B cell (primary cell): Measurements from ENCODE around the gene MAGI2. TPM values are rescaled to one million over a fixed set of nuclear protein-coding genes. Genes with fewer than 3 reads are reported as not detected.

ENCODE experiments used
- ATAC-seq: fragments of 200-7000 bp; cut with Tn5 transposase; one replicate; pipeline ENCODE4 v1.10.0; 2021; ENCODE audit warnings: low read depth, mild to moderate bottlenecking, moderate number of reproducible peaks, moderate library complexity
- CTCF ChIA-PET: fragments of 350-600 bp; sonication (Branson Sonifier 250); formaldehyde crosslinking; loops from one replicate; lab custom pipeline; 2021; ENCODE audit warnings: antibody characterized with exemption, inconsistent platforms; lab: Charles Lee
- POLR2A ChIA-PET: fragments of 350-600 bp; sonication (Branson Sonifier 250); formaldehyde crosslinking; loops from one replicate; lab custom pipeline; 2021; ENCODE audit warnings: antibody characterized with exemption; lab: Charles Lee
- DNase-seq: peaks from one replicate; pipeline ENCODE4 v3.0.0; 2013
- H2AFZ ChIP-seq: 2 replicates; pipeline ENCODE4 v1.6.1; 2012; ENCODE audit warnings: mild to moderate bottlenecking, low read depth, low read length; ENCODE audit not compliant: insufficient read depth, poor library complexity, severe bottlenecking
- H3K27ac ChIP-seq, 2 donors: 1 replicate in 1 of 2; 2 replicates in 1 of 2; pipeline ENCODE4 v1.5.1; 2012 to 2013; ENCODE audit warnings: low read length in 2 of 2, mild to moderate bottlenecking in 2 of 2, moderate library complexity in 1 of 2
- H3K27me3 ChIP-seq, 4 experiments: fragments of 200-600 bp in 1 of 4; sonication (generic) in 1 of 4; replicated peaks in 1 of 4; 1 replicate in 2 of 4; 2 replicates in 2 of 4; pipeline versions ENCODE4 v1.6.1 to v1.7.0; 2013 to 2016; ENCODE audit warnings: low read length in 3 of 4, mild to moderate bottlenecking in 2 of 4, mixed read lengths in 1 of 4, moderate library complexity in 1 of 4; ENCODE audit not compliant: insufficient read depth in 4 of 4, control insufficient read depth in 3 of 4; ENCODE audit errors: control extremely low read depth in 1 of 4
- H3K36me3 ChIP-seq, 2 experiments: replicated peaks in 1 of 2; 1 replicate in 1 of 2; 2 replicates in 1 of 2; pipeline versions ENCODE4 v1.6.1 to v1.7.1; 2013; ENCODE audit warnings: low read length in 1 of 2; ENCODE audit not compliant: insufficient read depth in 2 of 2, control insufficient read depth in 1 of 2; ENCODE audit errors: control extremely low read depth in 1 of 2, extremely low read depth in 1 of 2
- H3K4me1 ChIP-seq, 2 donors: fragments of 200-600 bp in 1 of 2; sonication (generic) in 1 of 2; 1 replicate in 1 of 2; 2 replicates in 1 of 2; pipeline versions ENCODE4 v1.5.1 to v1.6.1; 2013 to 2017; ENCODE audit warnings: low read length in 2 of 2; ENCODE audit not compliant: control insufficient read depth in 2 of 2, insufficient read depth in 2 of 2
- H3K4me2 ChIP-seq: replicated peaks from 2 replicates; pipeline ENCODE3; 2012; ENCODE audit warnings: mild to moderate bottlenecking, low read depth, low read length; ENCODE audit not compliant: poor library complexity, severe bottlenecking
- H3K4me3 ChIP-seq, 5 experiments: fragments of 200-600 bp in 1 of 5; sonication (generic) in 1 of 5; 1 replicate in 3 of 5; 2 replicates in 2 of 5; pipeline versions ENCODE4 v1.5.1 to v1.7.0; 2011 to 2016; ENCODE audit warnings: low read length in 4 of 5, mild to moderate bottlenecking in 4 of 5, low read depth in 2 of 5, control low read depth in 1 of 5, moderate library complexity in 1 of 5; ENCODE audit not compliant: insufficient read depth in 1 of 5; ENCODE audit errors: control extremely low read depth in 1 of 5, extremely low read depth in 1 of 5
- H3K79me2 ChIP-seq: fragments of 200-600 bp; sonication (generic); one replicate; pipeline ENCODE4 v1.6.0; 2016; ENCODE audit warnings: low read length; ENCODE audit not compliant: control insufficient read depth, insufficient read depth
- H3K9ac ChIP-seq: fragments of 200-600 bp; sonication (generic); 2 replicates; pipeline ENCODE4 v1.6.1; 2017; ENCODE audit warnings: mild to moderate bottlenecking, low read length, moderate library complexity
- H3K9me3 ChIP-seq, 3 donors: one replicate each; pipeline versions ENCODE4 v1.6.1 to v1.7.1; 2013; ENCODE audit warnings: low read length in 2 of 3; ENCODE audit not compliant: control insufficient read depth in 2 of 3, insufficient read depth in 1 of 3; ENCODE audit errors: control extremely low read depth in 1 of 3
- H4K20me1 ChIP-seq: 2 replicates; pipeline ENCODE4 v1.6.0; 2012; ENCODE audit warnings: mild to moderate bottlenecking, low read length; ENCODE audit not compliant: insufficient read depth, control insufficient read depth, poor library complexity, severe bottlenecking
- H3K27ac Mint-ChIP-seq: one replicate; pipeline ENCODE4 v1.8.0; 2021; ENCODE audit warnings: mixed read lengths
- H3K27me3 Mint-ChIP-seq: one replicate; pipeline ENCODE4 v1.8.0; 2021; ENCODE audit warnings: mixed read lengths
- H3K4me1 Mint-ChIP-seq: one replicate; pipeline ENCODE4 v1.8.0; 2021; ENCODE audit warnings: mixed read lengths
- H3K4me3 Mint-ChIP-seq: one replicate; pipeline ENCODE4 v1.8.0; 2021; ENCODE audit warnings: mixed read lengths
- H3K9me3 Mint-ChIP-seq: one replicate; pipeline ENCODE4 v1.8.0; 2022; ENCODE audit warnings: mixed read lengths; ENCODE audit not compliant: insufficient read depth
- CTCF ChIP-seq: fragments of 200-600 bp; IDR thresholded peaks from one replicate; pipeline ENCODE4 v1.8.0; 2022; ENCODE audit warnings: antibody characterized with exemption, mild to moderate bottlenecking
- EZH2 ChIP-seq: IDR thresholded peaks from 2 replicates; pipeline ENCODE4 v1.6.1; 2012; ENCODE audit warnings: borderline replicate concordance, low read depth, mild to moderate bottlenecking, moderate library complexity, low read length; ENCODE audit not compliant: insufficient read depth, poor library complexity, severe bottlenecking
- WGBS: methylation state at CpG from one replicate; pipeline ENCODE4 v1.1.5; 2013; ENCODE audit warnings: missing lambda C conversion rate; ENCODE audit not compliant: insufficient coverage; 5-methylcytosine and 5-hydroxymethylcytosine counted together
- intact Hi-C: fragments of 100-400 bp; cut with micrococcal nuclease; formaldehyde crosslinking; loops from one replicate; pipeline ENCODE4 v1.10.0; 2022
- polyA plus RNA-seq: library from polyadenylated mRNA; depleted of rRNA; stranded (reverse); fragments of >200 nt; gene quantifications from 2 replicates; pipeline ENCODE4 v1.2.3, GENCODE V29; 2012
- total RNA-seq, 2 donors: library from RNA; stranded (reverse); fragments of 120-200 nt in 1 of 2; gene quantifications; 1 replicate in 1 of 2; 2 replicates in 1 of 2; pipeline versions ENCODE4 v1.2.3 to v1.2.4, GENCODE V29; 2013 to 2022

The MAGI2 gene
- total and polyA plus RNA-seq, 2 donors (not counting 1 experiment from before 2014, with no cell fraction given), result 0.16 to 0.64 TPM

GRCh38 chr7:78317371-78317770 lies 1136.1 kb downstream of the MAGI2 start:
- POLR2A ChIA-PET, result no interaction called here
- ATAC-seq (no peak), DNase-seq (no peak)
- Histone ChIP-seq H3K27ac (no peak overlapping the region), H3K9me3 (no peaks in the 10 kb centered on the region), H3K4me3 (no peak overlapping the region), H3K9ac (no peak overlapping the region), H3K79me2 (no peaks in the 10 kb centered on the region), H4K20me1 (no peaks in the 10 kb centered on the region), H2AFZ (no peak overlapping the region), H3K36me3 (no peaks in the 10 kb centered on the region), H3K27me3 (no peaks in the 10 kb centered on the region), H3K4me2 (no peak overlapping the region), H3K4me1 (no peaks in the 10 kb centered on the region)
- TF ChIP-seq EZH2, result no peak
- TF ChIP-seq CTCF, result no peak
- Mint-ChIP-seq H3K27ac (no peak overlapping the region), H3K4me1 (no peaks in the 10 kb centered on the region), H3K4me3 (no peak overlapping the region), H3K27me3 (no peaks in the 10 kb centered on the region), H3K9me3 (no peaks in the 10 kb centered on the region)
- WGBS, result 88% methylated on average over 12 of the region's 12 CpGs
- intact Hi-C loops, result no loop called here
- CTCF ChIA-PET, result interaction anchor here (1.4 kb wide), 1 partner anchor 11 kb away, joined by 3 read pairs; no protein-coding TSS in a partner anchor

GRCh38 chr7:78316110-78316509 lies 1137.4 kb downstream of the MAGI2 start:
- Histone ChIP-seq H2AFZ (no peak overlapping the region), H3K36me3 (no peaks in the 10 kb centered on the region), H3K4me2 (no peak overlapping the region), H3K9ac (no peak overlapping the region), H3K4me3 (no peak overlapping the region), H3K9me3 (no peaks in the 10 kb centered on the region), H4K20me1 (no peaks in the 10 kb centered on the region), H3K79me2 (no peaks in the 10 kb centered on the region), H3K27me3 (no peaks in the 10 kb centered on the region), H3K27ac (no peak overlapping the region), H3K4me1 (no peaks in the 10 kb centered on the region)
- POLR2A ChIA-PET, result no interaction called here
- CTCF ChIA-PET, result interaction anchor here (1.4 kb wide), 1 partner anchor 10 kb away, joined by 3 read pairs; no protein-coding TSS in a partner anchor
- intact Hi-C loops, result no loop called here
- H3K9me3 Mint-ChIP-seq, result no peaks in the 10 kb centered on the region
- no peaks in the 10 kb centered on the region for H3K4me1 Mint-ChIP-seq
- no peaks in the 10 kb centered on the region for H3K27me3 Mint-ChIP-seq
- ATAC-seq, result no peak
- H3K27ac Mint-ChIP-seq, result no peak overlapping the region
- DNase-seq, result no peak
- H3K4me3 Mint-ChIP-seq, result no peak overlapping the region
- TF ChIP-seq CTCF, result no peak
- TF ChIP-seq EZH2, result no peak
